Fibroblast of lung (primary cell): Measurements from ENCODE around the gene CCDC142. TPM values are rescaled to one million over a fixed set of nuclear protein-coding genes. Genes with fewer than 3 reads are reported as not detected.

Experiments used
- DNase-seq, 2 donors: peaks; one replicate each; pipeline versions ENCODE4 v3.0.0 to v3.0.0-alpha.2; 2010; ENCODE audit warnings: low read depth in 2 of 2
- H2AFZ ChIP-seq: 2 replicates; pipeline ENCODE4 v1.5.1; 2012; ENCODE audit warnings: low read length, control low read depth, inconsistent platforms
- H3K27ac ChIP-seq: 2 replicates; pipeline ENCODE4 v1.5.1; 2011; ENCODE audit warnings: low read length, control low read depth; ENCODE audit not compliant: insufficient read depth
- H3K27me3 ChIP-seq: 2 replicates; pipeline ENCODE4 v1.5.1; 2011; ENCODE audit warnings: mild to moderate bottlenecking, low read length; ENCODE audit not compliant: control insufficient read depth, insufficient read depth
- H3K36me3 ChIP-seq: 2 replicates; pipeline ENCODE4 v1.5.1; 2011; ENCODE audit warnings: low read length; ENCODE audit not compliant: control insufficient read depth, insufficient read depth
- H3K4me1 ChIP-seq: 2 replicates; pipeline ENCODE4 v1.5.1; 2011; ENCODE audit warnings: low read length; ENCODE audit not compliant: control insufficient read depth, insufficient read depth; ENCODE audit errors: extremely low read depth
- H3K4me2 ChIP-seq: 2 replicates; pipeline ENCODE4 v1.5.1; 2011; ENCODE audit warnings: low read length, control low read depth; ENCODE audit not compliant: insufficient read depth; ENCODE audit errors: extremely low read depth
- H3K4me3 ChIP-seq, 4 experiments: fragments of 200-600 bp in 1 of 4; sonication (generic) in 1 of 4; replicated peaks in 1 of 4; 2 replicates each; pipeline ENCODE4 v1.5.1; 2011 to 2016; ENCODE audit warnings: low read length in 4 of 4, low read depth in 3 of 4, mild to moderate bottlenecking in 3 of 4, control low read depth in 2 of 4, inconsistent platforms in 1 of 4, mixed read lengths in 1 of 4; ENCODE audit not compliant: insufficient read depth in 1 of 4; ENCODE audit errors: control extremely low read depth in 1 of 4
- H3K79me2 ChIP-seq: 2 replicates; pipeline ENCODE4 v1.5.1; 2012; ENCODE audit warnings: mild to moderate bottlenecking, low read length, inconsistent platforms; ENCODE audit not compliant: control insufficient read depth, insufficient read depth
- H3K9ac ChIP-seq: 2 replicates; pipeline ENCODE4 v1.5.1; 2011; ENCODE audit warnings: mild to moderate bottlenecking, low read length, control low read depth; ENCODE audit not compliant: insufficient read depth
- H3K9me3 ChIP-seq: 2 replicates; pipeline ENCODE4 v1.5.1; 2012; ENCODE audit warnings: low read depth, low read length; ENCODE audit not compliant: control insufficient read depth, insufficient read depth
- H4K20me1 ChIP-seq: 2 replicates; pipeline ENCODE4 v1.5.1; 2011; ENCODE audit warnings: low read length; ENCODE audit not compliant: control insufficient read depth, insufficient read depth; ENCODE audit errors: extremely low read depth
- EZH2 ChIP-seq: IDR thresholded peaks from 2 replicates; pipeline ENCODE4 v1.5.1; 2012; ENCODE audit warnings: low read length, control low read depth, mild to moderate bottlenecking; ENCODE audit errors: missing control alignments
- polyA plus RNA-seq, 2 donors: library from polyadenylated mRNA; depleted of rRNA in 1 of 2; stranded (reverse) in 1 of 2; unstranded in 1 of 2; fragments of >200 nt; gene quantifications; 2 replicates each; pipeline ENCODE4 v1.2.1, GENCODE V29; 2011 to 2012; ENCODE audit warnings: missing spikeins in 1 of 2
- total RNA-seq: library from RNA; depleted of rRNA; stranded (reverse); fragments of >200 nt; gene quantifications from 2 replicates; pipeline ENCODE4 v1.2.1, GENCODE V29; 2014
- TF ChIP-seq, protein P1 (sequence below), 2 donors: IDR thresholded peaks in 1 of 2; conservative IDR thresholded peaks in 1 of 2; 1 replicate in 1 of 2; 2 replicates in 1 of 2; pipeline ENCODE4 v1.5.1; 2011 to 2012; ENCODE audit warnings: low read length in 2 of 2, control low read depth in 1 of 2, inconsistent platforms in 1 of 2, low read depth in 1 of 2, mild to moderate bottlenecking in 1 of 2

CCDC142 gene
- total and polyA plus RNA-seq, 2 donors (not counting 1 experiment from before 2014, with no cell fraction given): 3.8 to 21.3 TPM

DNA sequence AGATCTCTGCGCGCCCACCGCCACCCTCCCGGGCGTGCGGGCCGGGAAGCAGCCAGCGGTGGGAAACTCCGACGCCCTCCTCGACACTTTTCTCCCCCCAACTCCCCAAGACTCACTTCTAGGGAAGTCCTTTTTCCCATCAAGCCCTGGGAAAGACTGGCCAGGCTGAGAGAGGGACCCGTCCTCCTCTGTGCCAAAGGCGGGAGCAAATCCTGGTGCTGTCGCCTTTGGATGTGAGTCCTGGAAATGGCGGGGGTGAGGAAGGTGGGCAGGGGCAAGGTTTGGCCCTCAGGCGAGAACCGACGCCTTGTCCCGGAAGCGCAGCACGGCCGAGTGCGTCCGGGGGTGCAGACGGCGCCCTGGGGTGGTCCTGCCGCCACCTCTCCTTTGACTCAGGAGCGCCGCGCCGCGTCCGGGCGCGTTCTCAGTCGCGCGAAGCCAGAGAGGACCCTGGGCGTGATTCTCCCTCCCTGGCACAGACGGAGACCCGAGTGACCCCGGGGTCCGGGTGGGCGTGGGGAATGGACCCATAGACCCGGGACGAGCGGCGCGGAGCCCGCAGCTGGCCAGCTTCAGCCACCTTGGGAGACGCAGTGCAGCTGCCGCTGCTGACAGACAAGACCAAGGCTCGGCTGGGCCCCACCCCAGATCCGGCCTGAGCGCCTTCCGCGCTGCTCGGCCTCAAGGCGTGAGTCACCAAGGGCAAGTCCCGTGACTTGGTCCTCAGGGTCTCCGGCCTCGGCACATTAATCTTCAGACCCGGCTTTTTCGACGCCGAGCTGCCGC, 20.1 kb upstream of the CCDC142 start:
- Histone ChIP-seq H3K9ac (peak overlapping the region; percentile 48), H3K4me2 (peak overlapping the region; percentile 90), H4K20me1 (no peaks in the 10 kb centered on the region), H3K27ac (peak overlapping the region; percentile 75), H2AFZ (peak overlapping the region; percentile 66), H3K4me1 (peaks cover 17% of the 10 kb centered on the region), H3K4me3 (peak overlapping the region; percentile 9 to 69 (median 48)), H3K36me3 (peaks cover 4% of the 10 kb centered on the region), H3K9me3 (no peaks in the 10 kb centered on the region), H3K27me3 (no peaks in the 10 kb centered on the region), H3K79me2 (peaks cover 15% of the 10 kb centered on the region)
- DNase-seq: peak; percentile 81 to 90
- TF ChIP-seq, protein P1, sequence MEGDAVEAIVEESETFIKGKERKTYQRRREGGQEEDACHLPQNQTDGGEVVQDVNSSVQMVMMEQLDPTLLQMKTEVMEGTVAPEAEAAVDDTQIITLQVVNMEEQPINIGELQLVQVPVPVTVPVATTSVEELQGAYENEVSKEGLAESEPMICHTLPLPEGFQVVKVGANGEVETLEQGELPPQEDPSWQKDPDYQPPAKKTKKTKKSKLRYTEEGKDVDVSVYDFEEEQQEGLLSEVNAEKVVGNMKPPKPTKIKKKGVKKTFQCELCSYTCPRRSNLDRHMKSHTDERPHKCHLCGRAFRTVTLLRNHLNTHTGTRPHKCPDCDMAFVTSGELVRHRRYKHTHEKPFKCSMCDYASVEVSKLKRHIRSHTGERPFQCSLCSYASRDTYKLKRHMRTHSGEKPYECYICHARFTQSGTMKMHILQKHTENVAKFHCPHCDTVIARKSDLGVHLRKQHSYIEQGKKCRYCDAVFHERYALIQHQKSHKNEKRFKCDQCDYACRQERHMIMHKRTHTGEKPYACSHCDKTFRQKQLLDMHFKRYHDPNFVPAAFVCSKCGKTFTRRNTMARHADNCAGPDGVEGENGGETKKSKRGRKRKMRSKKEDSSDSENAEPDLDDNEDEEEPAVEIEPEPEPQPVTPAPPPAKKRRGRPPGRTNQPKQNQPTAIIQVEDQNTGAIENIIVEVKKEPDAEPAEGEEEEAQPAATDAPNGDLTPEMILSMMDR (conservative IDR thresholded peaks at IDR 0.05 in 1 of 2, IDR thresholded peaks at IDR 0.05 in 1 of 2; ENCODE audit: low read depth in 1 of 2, low read length in 2 of 2): peak; percentile 34 to 39
- no peak for TF ChIP-seq EZH2

DNA sequence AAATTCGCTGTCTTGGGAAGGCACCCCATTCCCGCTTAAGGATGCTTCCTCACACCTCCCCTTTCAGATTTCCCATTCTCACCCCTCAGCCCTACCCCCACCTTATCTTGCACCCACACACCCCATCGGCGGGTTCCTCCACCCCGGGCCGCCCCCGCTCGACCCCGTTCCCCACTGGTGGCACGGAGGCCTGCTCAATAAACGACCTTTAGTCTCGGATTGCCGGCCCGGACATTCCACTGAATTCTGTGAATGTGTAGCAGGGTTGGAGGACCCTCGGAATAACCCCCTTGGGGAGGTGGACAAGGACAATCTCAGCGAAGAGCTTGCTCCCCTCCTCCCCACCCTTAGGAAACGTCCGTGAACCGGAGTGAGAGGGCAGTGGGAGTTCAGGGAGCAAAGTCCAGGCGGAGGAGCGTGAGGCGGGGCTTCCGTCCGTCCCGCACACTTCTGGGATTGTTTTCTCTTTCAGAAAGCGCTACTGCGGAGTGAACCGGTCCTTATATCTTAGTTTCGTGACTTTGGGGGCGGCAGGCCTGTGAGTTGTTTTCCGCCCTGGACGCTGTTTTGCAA, 19.4 kb upstream of the CCDC142 start:
- Histone ChIP-seq H3K27ac (peak overlapping the region; percentile 75), H3K4me2 (peak overlapping the region; percentile 90), H4K20me1 (no peaks in the 10 kb centered on the region), H2AFZ (peak overlapping the region; percentile 66), H3K36me3 (peaks cover 4% of the 10 kb centered on the region), H3K4me3 (peak overlapping the region; percentile 9 to 69 (median 48)), H3K9me3 (no peaks in the 10 kb centered on the region), H3K27me3 (no peaks in the 10 kb centered on the region), H3K79me2 (peaks cover 15% of the 10 kb centered on the region), H3K9ac (peak overlapping the region; percentile 48), H3K4me1 (peaks cover 17% of the 10 kb centered on the region)
- TF ChIP-seq EZH2: peak; percentile 39
- TF ChIP-seq, protein P1 (conservative IDR thresholded peaks at IDR 0.05 in 1 of 2, IDR thresholded peaks at IDR 0.05 in 1 of 2; ENCODE audit: low read depth in 1 of 2, low read length in 2 of 2): no peak
- no peak for DNase-seq

- no peak overlapping the region for H2AFZ ChIP-seq
- no peak for TF ChIP-seq EZH2
- TF ChIP-seq, protein P1 (conservative IDR thresholded peaks at IDR 0.05 in 1 of 2, IDR thresholded peaks at IDR 0.05 in 1 of 2; ENCODE audit: low read depth in 1 of 2, low read length in 2 of 2): no peak
- no peaks in the 10 kb centered on the region for H3K27me3 ChIP-seq
- H3K79me2 ChIP-seq: peaks cover 9% of the 10 kb centered on the region
- no peaks in the 10 kb centered on the region for H3K9me3 ChIP-seq
- H3K4me2 ChIP-seq: no peak overlapping the region
- no peak overlapping the region for H3K9ac ChIP-seq
- H3K27ac ChIP-seq: no peak overlapping the region
- peaks cover 2% of the 10 kb centered on the region for H3K36me3 ChIP-seq
- H3K4me3 ChIP-seq: no peak overlapping the region
- H4K20me1 ChIP-seq: no peaks in the 10 kb centered on the region
- DNase-seq: no peak
- peaks cover 14% of the 10 kb centered on the region for H3K4me1 ChIP-seq
Measured at GRCh38 chr2:74501335-74502071, 18.7 kb upstream of the CCDC142 start.
